Dedifferentiated amniotic fluid mesenchymal stem cell (primary cell): ENCODE results near the gene RNF17.

Experiments used
- DNase-seq: peaks from one replicate; pipeline ENCODE4 v3.0.0-alpha.2; 2016; ENCODE audit errors: extremely low spot score

Gene RNF17

GRCh38 chr13:24860770-24861169 lies 96.8 kb downstream of the RNF17 start:
- DNase-seq = no peak

GRCh38 chr13:24861617-24862362 lies 97.8 kb downstream of the RNF17 start:
- DNase-seq = no peak

- DNase-seq = no peak
These were observed 100.0 kb downstream of the RNF17 start for GRCh38 chr13:24863748-24864540.

GRCh38 chr13:24864579-24864978 lies 100.6 kb downstream of the RNF17 start:
- DNase-seq = no peak

GRCh38 chr13:24865163-24865953 lies 101.4 kb downstream of the RNF17 start:
- peak; percentile 26 for DNase-seq

- DNase-seq = no peak
These were observed 102.5 kb downstream of the RNF17 start for GRCh38 chr13:24866488-24866887.

GRCh38 chr13:24868874-24869273 lies 104.9 kb downstream of the RNF17 start:
- DNase-seq = no peak

GRCh38 chr13:24870380-24870760 lies 106.4 kb downstream of the RNF17 start:
- DNase-seq = no peak

GRCh38 chr13:24875566-24875965 lies 111.6 kb downstream of the RNF17 start:
- no peak for DNase-seq

GRCh38 chr13:24877531-24877930 lies 113.6 kb downstream of the RNF17 start:
- DNase-seq = no peak

- no peak for DNase-seq
These were observed 114.4 kb downstream of the RNF17 start for GRCh38 chr13:24878340-24878739.

GRCh38 chr13:24882665-24883064 lies 118.7 kb downstream of the RNF17 start:
- DNase-seq = no peak

GRCh38 chr13:24887759-24888158 lies 123.8 kb downstream of the RNF17 start:
- DNase-seq = no peak

GRCh38 chr13:24888291-24888931 lies 124.4 kb downstream of the RNF17 start:
- DNase-seq = no peak

GRCh38 chr13:24890256-24890655 lies 126.3 kb downstream of the RNF17 start:
- no peak for DNase-seq

GRCh38 chr13:24891476-24892108 lies 127.6 kb downstream of the RNF17 start:
- DNase-seq = no peak

- no peak for DNase-seq
These were observed 128.9 kb downstream of the RNF17 start for GRCh38 chr13:24892829-24893228.

GRCh38 chr13:24893863-24894262 lies 129.9 kb downstream of the RNF17 start:
- DNase-seq = no peak

- no peak for DNase-seq
These were observed 130.5 kb downstream of the RNF17 start for GRCh38 chr13:24894277-24894971.

GRCh38 chr13:24894972-24895300 lies 131.0 kb downstream of the RNF17 start:
- no peak for DNase-seq

GRCh38 chr13:24896061-24896460 lies 132.1 kb downstream of the RNF17 start:
- DNase-seq = no peak
